ENCODE data around the gene TMEM150C. TPM values are rescaled to one million over a fixed set of nuclear protein-coding genes. Genes with fewer than 3 reads are reported as not detected.

TMEM150C gene
- total RNA-seq, 1 experiment from 2014 or later = 2.7 TPM

DNA sequence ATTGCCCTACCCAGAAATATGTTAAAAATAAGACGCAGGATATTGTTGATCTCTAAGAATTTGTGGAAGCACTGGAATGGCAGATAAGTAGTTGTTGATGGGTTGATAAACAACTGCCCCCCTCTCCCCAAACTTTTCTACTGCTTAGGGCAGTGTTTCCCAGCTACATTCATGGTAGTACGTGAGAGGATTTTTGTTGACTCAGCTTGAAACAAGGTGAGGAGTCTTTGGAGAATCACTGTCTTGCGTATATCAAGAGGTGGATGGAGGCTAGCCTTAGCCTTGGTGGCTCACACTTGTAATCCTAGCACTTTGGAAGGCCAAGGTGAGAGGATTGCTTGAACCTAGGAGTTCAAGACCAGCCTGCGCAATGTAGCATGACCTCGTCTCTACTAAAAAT is 125.7 kb downstream of the TMEM150C start:
- H3K27me3 Mint-ChIP-seq (ENCODE audit: low read depth) = no peaks in the 10 kb centered on the region
- Histone ChIP-seq H4K20me1 (ENCODE audit: control insufficient read depth, insufficient read depth, insufficient read length) (no peaks in the 10 kb centered on the region), H2BK5ac (ENCODE audit: insufficient read length, low read length) (no peak overlapping the region), H3K9me3 (ENCODE audit: control insufficient read depth, low read depth, low read length) (no peaks in the 10 kb centered on the region), H3K4ac (ENCODE audit: low read depth, low read length) (no peak overlapping the region), H3K9ac (ENCODE audit: extremely low read depth, insufficient read length, low read length) (no peak overlapping the region), H2BK15ac (ENCODE audit: low read depth, low read length) (no peak overlapping the region), H2BK20ac (ENCODE audit: low read depth, low read length, poor library complexity, severe bottlenecking) (no peak overlapping the region), H3K79me2 (ENCODE audit: insufficient read depth, low read length) (peaks cover 86% of the 10 kb centered on the region; the same call in 1 of the 2 replicates), H3K23me2 (ENCODE audit: insufficient read length, low read depth, low read length, poor library complexity, severe bottlenecking) (no peaks in the 10 kb centered on the region), H3K18ac (ENCODE audit: insufficient read length, low read depth, low read length) (no peak overlapping the region), H2AFZ (ENCODE audit: low read length) (no peak overlapping the region), H4K5ac (ENCODE audit: insufficient read length, low read depth, low read length) (no peak overlapping the region), H3K14ac (ENCODE audit: insufficient read depth, low read length) (no peak overlapping the region), H3K27me3 (ENCODE audit: insufficient read depth, low read length) (no peaks in the 10 kb centered on the region), H3K23ac (ENCODE audit: insufficient read length, low read depth, low read length) (no peak overlapping the region), H4K8ac (replicated peaks; ENCODE audit: insufficient read length, low read depth, low read length) (no peak overlapping the region), H4K91ac (ENCODE audit: insufficient read length, low read depth, low read length) (no peak overlapping the region), H3K4me1 (ENCODE audit: insufficient read depth, low read length) (no peaks in the 10 kb centered on the region; the same call in 1 of the 2 replicates), H3K56ac (ENCODE audit: insufficient read length, low read depth, low read length) (no peak overlapping the region), H3T11ph (ENCODE audit: low read length) (no peak overlapping the region), H2BK12ac (ENCODE audit: insufficient read length, low read depth, low read length) (no peak overlapping the region), H2BK120ac (ENCODE audit: low read depth, low read length, poor library complexity, severe bottlenecking) (no peak overlapping the region), H2AK5ac (ENCODE audit: insufficient read length, low read length) (no peak overlapping the region), H3K79me1 (ENCODE audit: insufficient read depth, low read depth, low read length, poor library complexity, severe bottlenecking) (no peaks in the 10 kb centered on the region), H3K27ac (ENCODE audit: insufficient read length, low read depth, low read length) (no peak overlapping the region), H3K4me2 (ENCODE audit: insufficient read depth, insufficient read length, low read length) (no peak overlapping the region)
- H3K4me3 Mint-ChIP-seq = no peak overlapping the region
- H3K4me1 Mint-ChIP-seq = peaks cover 52 to 57% of the 10 kb centered on the region in 2 experiments
- no peak overlapping the region for H3K27ac Mint-ChIP-seq
- no peak for DNase-seq
- no CpG with 5 or more reads among the region's 5 CpGs for WGBS (ENCODE audit: extremely low coverage, insufficient read length, low lambda C conversion rate)
- TF ChIP-seq, protein P1, sequence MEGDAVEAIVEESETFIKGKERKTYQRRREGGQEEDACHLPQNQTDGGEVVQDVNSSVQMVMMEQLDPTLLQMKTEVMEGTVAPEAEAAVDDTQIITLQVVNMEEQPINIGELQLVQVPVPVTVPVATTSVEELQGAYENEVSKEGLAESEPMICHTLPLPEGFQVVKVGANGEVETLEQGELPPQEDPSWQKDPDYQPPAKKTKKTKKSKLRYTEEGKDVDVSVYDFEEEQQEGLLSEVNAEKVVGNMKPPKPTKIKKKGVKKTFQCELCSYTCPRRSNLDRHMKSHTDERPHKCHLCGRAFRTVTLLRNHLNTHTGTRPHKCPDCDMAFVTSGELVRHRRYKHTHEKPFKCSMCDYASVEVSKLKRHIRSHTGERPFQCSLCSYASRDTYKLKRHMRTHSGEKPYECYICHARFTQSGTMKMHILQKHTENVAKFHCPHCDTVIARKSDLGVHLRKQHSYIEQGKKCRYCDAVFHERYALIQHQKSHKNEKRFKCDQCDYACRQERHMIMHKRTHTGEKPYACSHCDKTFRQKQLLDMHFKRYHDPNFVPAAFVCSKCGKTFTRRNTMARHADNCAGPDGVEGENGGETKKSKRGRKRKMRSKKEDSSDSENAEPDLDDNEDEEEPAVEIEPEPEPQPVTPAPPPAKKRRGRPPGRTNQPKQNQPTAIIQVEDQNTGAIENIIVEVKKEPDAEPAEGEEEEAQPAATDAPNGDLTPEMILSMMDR (conservative IDR thresholded peaks at IDR 0.05) = no peak
- no peaks in the 10 kb centered on the region for H3K9me3 Mint-ChIP-seq
- peaks cover 43 to 61% (median 45%) of the 10 kb centered on the region in 3 experiments for H3K36me3 Mint-ChIP-seq (ENCODE audit: insufficient read depth in 1 of 3, low read depth in 3 of 3)
